SK-N-SH (cell line): ENCODE measurements around the gene LSM14B. TPM values are rescaled to one million over a fixed set of nuclear protein-coding genes. Genes with fewer than 3 reads are reported as not detected.

ENCODE experiments used
- CTCF ChIA-PET: fragments of 300-600, 350-600 bp; formaldehyde crosslinking; extraction: SDS; loops from one replicate; lab custom pipeline; 2021; lab: Yijun Ruan, JAX
- POLR2A ChIA-PET: fragments of 350-600 bp; sonication (Branson Sonifier 250); formaldehyde crosslinking; extraction: SDS; loops from one replicate; lab custom pipeline; 2020; ENCODE audit warnings: antibody characterized with exemption, inconsistent platforms; lab: Yijun Ruan, JAX
- DNase-seq: peaks from one replicate; pipeline ENCODE4 v3.0.0; 2012
- H2AFZ ChIP-seq: fragments of 200-600 bp; sonication (generic); 2 replicates; pipeline ENCODE4 v1.8.1; 2016; ENCODE audit warnings: antibody characterized with exemption, mild to moderate bottlenecking, low read depth
- H3F3A ChIP-seq: fragments of 200-600 bp; sonication (generic); replicated peaks from 2 replicates; pipeline ENCODE3; 2016; ENCODE audit warnings: antibody characterized with exemption, mild to moderate bottlenecking; ENCODE audit not compliant: insufficient read depth
- H3K27ac ChIP-seq, 2 experiments: fragments of 200-500 bp in 1 of 2; fragments of 200-600 bp in 1 of 2; sonication (Bioruptor generic) in 1 of 2; sonication (generic), shearing (Covaris generic) in 1 of 2; 2 replicates each; pipeline versions ENCODE4 v1.5.1 to v1.6.1; 2014 to 2016; ENCODE audit warnings: low read depth in 2 of 2, inconsistent platforms in 1 of 2, low read length in 1 of 2, mild to moderate bottlenecking in 1 of 2, mixed read lengths in 1 of 2
- H3K27me3 ChIP-seq: fragments of 200-600 bp; sonication (generic), shearing (Covaris generic); 2 replicates; pipeline ENCODE4 v1.6.1; 2016; ENCODE audit warnings: mixed run types; ENCODE audit not compliant: insufficient read depth
- H3K36me3 ChIP-seq, 2 experiments: fragments of 200-500 bp in 1 of 2; fragments of 200-600 bp in 1 of 2; sonication (Bioruptor generic) in 1 of 2; sonication (generic) in 1 of 2; replicated peaks in 1 of 2; 2 replicates each; pipeline versions ENCODE3 to v1.5.1; 2014 to 2016; ENCODE audit warnings: low read length in 1 of 2, mild to moderate bottlenecking in 1 of 2; ENCODE audit not compliant: insufficient read depth in 2 of 2, control insufficient read depth in 1 of 2
- H3K4me1 ChIP-seq, 2 experiments: fragments of 200-500 bp in 1 of 2; fragments of 200-600 bp in 1 of 2; sonication (Bioruptor generic) in 1 of 2; sonication (generic), shearing (Covaris generic) in 1 of 2; 2 replicates each; pipeline versions ENCODE4 v1.5.1 to v1.6.1; 2014 to 2016; ENCODE audit warnings: low read depth in 1 of 2, low read length in 1 of 2, mixed run types in 1 of 2; ENCODE audit not compliant: insufficient read depth in 2 of 2, control insufficient read depth in 1 of 2
- H3K4me2 ChIP-seq: fragments of 200-600 bp; sonication (generic), shearing (Covaris generic); 2 replicates; pipeline ENCODE4 v1.6.1; 2017; ENCODE audit warnings: mixed run types
- H3K4me3 ChIP-seq, 2 experiments: fragments of 200-500 bp in 1 of 2; fragments of 200-600 bp in 1 of 2; sonication (Bioruptor generic) in 1 of 2; sonication (generic), shearing (Covaris generic) in 1 of 2; 2 replicates each; pipeline versions ENCODE4 v1.5.1 to v1.8.1; 2014 to 2016; ENCODE audit warnings: low read depth in 2 of 2, inconsistent platforms in 1 of 2, low read length in 1 of 2, mild to moderate bottlenecking in 1 of 2, mixed read lengths in 1 of 2, moderate library complexity in 1 of 2
- H3K79me2 ChIP-seq: fragments of 200-600 bp; sonication (generic); 2 replicates; pipeline ENCODE4 v1.8.1; 2017; ENCODE audit warnings: mild to moderate bottlenecking; ENCODE audit not compliant: insufficient read depth
- H3K9ac ChIP-seq: fragments of 200-600 bp; sonication (generic); 2 replicates; pipeline ENCODE4 v1.6.1; 2017; ENCODE audit warnings: mixed run types
- H3K9me2 ChIP-seq: fragments of 200-600 bp; sonication (generic); 2 replicates; pipeline ENCODE4 v1.6.1; 2017; ENCODE audit warnings: mixed run types
- H3K9me3 ChIP-seq: fragments of 200-600 bp; sonication (generic); 2 replicates; pipeline ENCODE4 v1.6.1; 2017; ENCODE audit warnings: mixed run types, mild to moderate bottlenecking, moderate library complexity
- H4K20me1 ChIP-seq: fragments of 200-600 bp; sonication (generic); 2 replicates; pipeline ENCODE4 v1.6.1; 2017; ENCODE audit warnings: mild to moderate bottlenecking, mixed run types; ENCODE audit not compliant: insufficient read depth
- FOXM1 ChIP-seq: IDR thresholded peaks from 2 replicates; pipeline ENCODE4 v1.4.0; 2012; ENCODE audit warnings: low read depth, mild to moderate bottlenecking
- GABPA ChIP-seq: IDR thresholded peaks from 2 replicates; pipeline ENCODE4 v1.4.0; 2012; ENCODE audit warnings: low read depth, mild to moderate bottlenecking
- GATA2 ChIP-seq: sonication (generic); formaldehyde crosslinking; IDR thresholded peaks from 2 replicates; pipeline ENCODE4 v1.5.0; 2020; ENCODE audit warnings: mild to moderate bottlenecking, missing genetic modification reagents
- JUND ChIP-seq: IDR thresholded peaks from 2 replicates; pipeline ENCODE4 v1.4.0; 2012
- NFIC ChIP-seq: IDR thresholded peaks from 2 replicates; pipeline ENCODE4 v1.4.0; 2012; ENCODE audit warnings: borderline replicate concordance
- NRF1 ChIP-seq: IDR thresholded peaks from 2 replicates; pipeline ENCODE4 v1.6.1; 2012; ENCODE audit warnings: low read depth, mild to moderate bottlenecking, low read length
- RFX5 ChIP-seq: IDR thresholded peaks from 2 replicates; pipeline ENCODE4 v1.6.1; 2012; ENCODE audit warnings: mild to moderate bottlenecking, improper control_type of control experiment, low read length
- SMC3 ChIP-seq: IDR thresholded peaks from 2 replicates; pipeline ENCODE4 v1.6.1; 2012; ENCODE audit warnings: low read depth, low read length, improper control_type of control experiment
- TEAD4 ChIP-seq: IDR thresholded peaks from 2 replicates; pipeline ENCODE4 v1.4.0; 2012; ENCODE audit warnings: mild to moderate bottlenecking, borderline replicate concordance; ENCODE audit not compliant: insufficient read depth
- WGBS: methylation state at CpG from one replicate; pipeline ENCODE4 v1.1.6; 2017; ENCODE audit warnings: low lambda C conversion rate; 5-methylcytosine and 5-hydroxymethylcytosine counted together
- polyA plus RNA-seq, 3 experiments: library from polyadenylated mRNA; depleted of rRNA; stranded (reverse); fragments of >200 nt; gene quantifications; 2 replicates each; pipeline ENCODE4 v1.2.3, GENCODE V29; 2012
- TF ChIP-seq, protein P1 (sequence below): IDR thresholded peaks from 2 replicates; pipeline ENCODE4 v1.4.0; 2012; ENCODE audit warnings: low read depth, borderline replicate concordance
- TF ChIP-seq, protein P2 (sequence below): fragments of 150-350 bp; IDR thresholded peaks from 2 replicates; pipeline ENCODE4 v1.6.1; 2016; ENCODE audit warnings: mild to moderate bottlenecking, low read depth, low read length

LSM14B gene
- polyA plus RNA-seq, 1 of the 3 experiments (the other 2 are of a cell fraction): 64.6 TPM

DNA sequence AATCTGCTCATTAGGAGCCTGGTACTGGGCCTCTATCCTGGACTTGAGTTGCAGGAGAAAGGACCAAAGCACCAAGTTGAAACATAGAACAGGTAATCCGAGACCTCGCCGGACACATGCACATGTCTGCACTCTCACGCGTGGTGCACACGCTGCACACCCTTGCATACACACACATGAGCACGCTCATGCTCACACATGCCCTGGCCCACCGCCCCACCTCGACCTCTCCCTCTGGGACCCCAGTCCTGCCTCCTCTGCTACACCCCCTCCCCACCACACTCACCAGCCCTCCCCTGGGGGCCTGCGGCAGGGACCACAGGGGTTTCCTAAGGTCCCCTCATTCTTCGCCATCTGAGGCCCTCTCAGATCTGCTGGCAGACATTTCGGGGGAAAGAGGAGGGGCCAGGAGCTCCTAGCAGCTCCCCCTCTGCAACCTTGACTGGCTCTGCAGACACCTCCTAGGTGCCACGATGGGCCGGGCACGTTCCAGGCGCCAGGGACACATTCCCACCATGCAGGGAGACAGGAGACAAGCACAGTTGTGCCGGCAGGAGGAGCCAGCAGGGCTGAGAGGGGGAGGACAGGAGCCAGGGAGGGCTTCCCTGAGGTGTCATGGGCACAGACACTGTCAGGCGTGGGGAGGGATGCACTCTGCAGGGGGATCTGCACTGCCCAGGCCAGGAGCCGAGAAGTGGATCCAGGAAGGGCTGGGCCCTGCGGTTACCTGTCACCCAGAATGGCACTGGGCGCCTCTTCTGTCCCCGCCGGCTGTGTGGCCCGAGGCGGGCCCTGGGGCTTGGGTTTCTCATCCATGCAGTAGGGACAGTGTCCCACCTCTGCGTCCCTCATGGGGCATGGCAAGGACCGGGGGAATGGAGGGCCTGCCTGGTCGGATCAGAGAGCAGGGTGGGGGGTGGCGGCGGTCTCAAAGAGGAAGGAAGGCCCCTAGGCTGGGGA is 25.6 kb upstream of the LSM14B start:
- Histone ChIP-seq H2AFZ (no peak overlapping the region), H3K79me2 (no peaks in the 10 kb centered on the region), H3K4me1 (no peaks in the 10 kb centered on the region), H3F3A (no peaks in the 10 kb centered on the region), H3K4me2 (no peak overlapping the region), H3K9ac (no peak overlapping the region), H3K27ac (no peak overlapping the region), H3K4me3 (no peak overlapping the region), H3K27me3 (no peaks in the 10 kb centered on the region), H3K9me3 (no peaks in the 10 kb centered on the region), H3K9me2 (no peaks in the 10 kb centered on the region), H3K36me3 (no peaks in the 10 kb centered on the region), H4K20me1 (no peaks in the 10 kb centered on the region)
- WGBS: 68% methylated on average over 13 of the region's 30 CpGs
- DNase-seq: no peak
- ChIA-PET POLR2A (no interaction called here), CTCF (no interaction called here)
- no peak for TF ChIP-seq SMC3
- TF ChIP-seq, protein P1, sequence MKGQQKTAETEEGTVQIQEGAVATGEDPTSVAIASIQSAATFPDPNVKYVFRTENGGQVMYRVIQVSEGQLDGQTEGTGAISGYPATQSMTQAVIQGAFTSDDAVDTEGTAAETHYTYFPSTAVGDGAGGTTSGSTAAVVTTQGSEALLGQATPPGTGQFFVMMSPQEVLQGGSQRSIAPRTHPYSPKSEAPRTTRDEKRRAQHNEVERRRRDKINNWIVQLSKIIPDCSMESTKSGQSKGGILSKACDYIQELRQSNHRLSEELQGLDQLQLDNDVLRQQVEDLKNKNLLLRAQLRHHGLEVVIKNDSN: no peak
- TF ChIP-seq NFIC: no peak
- no peak for TF ChIP-seq RFX5
- TF ChIP-seq TEAD4: no peak
- no peak for TF ChIP-seq FOXM1
- TF ChIP-seq JUND: no peak
- TF ChIP-seq, protein P2, sequence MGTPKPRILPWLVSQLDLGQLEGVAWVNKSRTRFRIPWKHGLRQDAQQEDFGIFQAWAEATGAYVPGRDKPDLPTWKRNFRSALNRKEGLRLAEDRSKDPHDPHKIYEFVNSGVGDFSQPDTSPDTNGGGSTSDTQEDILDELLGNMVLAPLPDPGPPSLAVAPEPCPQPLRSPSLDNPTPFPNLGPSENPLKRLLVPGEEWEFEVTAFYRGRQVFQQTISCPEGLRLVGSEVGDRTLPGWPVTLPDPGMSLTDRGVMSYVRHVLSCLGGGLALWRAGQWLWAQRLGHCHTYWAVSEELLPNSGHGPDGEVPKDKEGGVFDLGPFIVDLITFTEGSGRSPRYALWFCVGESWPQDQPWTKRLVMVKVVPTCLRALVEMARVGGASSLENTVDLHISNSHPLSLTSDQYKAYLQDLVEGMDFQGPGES: no peak
- no peak for TF ChIP-seq GATA2
- TF ChIP-seq GABPA: no peak

DNA sequence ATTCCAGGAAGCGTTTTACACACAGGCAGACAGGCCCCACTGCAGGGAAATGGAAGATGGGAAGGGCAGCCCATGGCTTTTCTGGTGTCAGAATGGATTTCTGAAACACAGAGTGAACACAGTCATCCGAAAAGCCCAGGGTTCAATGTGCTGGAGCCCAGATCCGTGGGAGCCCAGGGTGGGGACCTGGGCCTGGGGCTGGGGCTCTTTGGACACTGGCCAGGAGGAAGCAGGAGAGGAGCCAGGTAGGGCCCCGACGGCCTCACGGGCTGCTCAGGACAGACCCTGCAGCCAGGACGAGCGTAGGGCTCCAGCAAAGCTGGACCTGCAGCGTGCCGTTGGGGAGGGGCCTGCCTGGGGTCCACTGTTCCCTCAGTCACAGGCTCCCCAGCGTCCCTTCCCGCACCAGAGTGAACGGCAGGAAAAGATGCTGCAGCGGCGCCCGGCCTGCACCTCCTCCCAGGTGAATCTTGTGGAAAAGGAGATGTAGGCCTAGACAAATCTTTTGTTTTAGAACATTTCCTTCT is 24.3 kb upstream of the LSM14B start:
- POLR2A ChIA-PET: no interaction called here
- H3K9me2 ChIP-seq: no peaks in the 10 kb centered on the region
- no peaks in the 10 kb centered on the region for H3K9me3 ChIP-seq
- no peak overlapping the region for H3K4me2 ChIP-seq
- no peaks in the 10 kb centered on the region for H3K79me2 ChIP-seq
- H3K4me1 ChIP-seq: no peaks in the 10 kb centered on the region
- H3K27ac ChIP-seq: no peak overlapping the region
- DNase-seq: no peak
- CTCF ChIA-PET: no interaction called here
- TF ChIP-seq NRF1: no peak
- H4K20me1 ChIP-seq: no peaks in the 10 kb centered on the region
- no peaks in the 10 kb centered on the region for H3K36me3 ChIP-seq
- H3K4me3 ChIP-seq: no peak overlapping the region
- no peak overlapping the region for H3K9ac ChIP-seq
- H3F3A ChIP-seq: no peaks in the 10 kb centered on the region
- WGBS: 53% methylated on average over 11 of the region's 16 CpGs
- no peak overlapping the region for H2AFZ ChIP-seq
- H3K27me3 ChIP-seq: no peaks in the 10 kb centered on the region
